ENCODE results near the gene SLC7A1.

DNA sequence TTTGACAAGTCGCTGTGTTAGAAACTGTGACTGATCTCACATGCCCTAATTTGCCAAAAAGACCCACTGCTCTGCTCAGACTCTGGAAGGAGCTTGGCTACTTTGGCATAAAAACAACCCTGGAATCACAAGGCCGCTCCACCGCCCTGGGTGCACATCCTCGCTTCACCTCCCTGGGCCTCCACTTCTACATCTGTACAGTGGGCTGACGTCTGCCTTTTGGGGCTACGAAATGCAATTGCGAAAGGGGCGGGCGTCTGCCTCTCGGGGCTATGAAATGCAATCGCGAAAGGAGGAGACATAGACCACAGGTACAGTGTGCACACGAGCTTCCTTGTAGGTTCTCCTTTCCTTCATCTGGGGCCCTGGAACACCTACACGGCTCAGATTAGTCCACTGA lies 74.2 kb downstream of the SLC7A1 start:
- TF ChIP-seq, protein P1, sequence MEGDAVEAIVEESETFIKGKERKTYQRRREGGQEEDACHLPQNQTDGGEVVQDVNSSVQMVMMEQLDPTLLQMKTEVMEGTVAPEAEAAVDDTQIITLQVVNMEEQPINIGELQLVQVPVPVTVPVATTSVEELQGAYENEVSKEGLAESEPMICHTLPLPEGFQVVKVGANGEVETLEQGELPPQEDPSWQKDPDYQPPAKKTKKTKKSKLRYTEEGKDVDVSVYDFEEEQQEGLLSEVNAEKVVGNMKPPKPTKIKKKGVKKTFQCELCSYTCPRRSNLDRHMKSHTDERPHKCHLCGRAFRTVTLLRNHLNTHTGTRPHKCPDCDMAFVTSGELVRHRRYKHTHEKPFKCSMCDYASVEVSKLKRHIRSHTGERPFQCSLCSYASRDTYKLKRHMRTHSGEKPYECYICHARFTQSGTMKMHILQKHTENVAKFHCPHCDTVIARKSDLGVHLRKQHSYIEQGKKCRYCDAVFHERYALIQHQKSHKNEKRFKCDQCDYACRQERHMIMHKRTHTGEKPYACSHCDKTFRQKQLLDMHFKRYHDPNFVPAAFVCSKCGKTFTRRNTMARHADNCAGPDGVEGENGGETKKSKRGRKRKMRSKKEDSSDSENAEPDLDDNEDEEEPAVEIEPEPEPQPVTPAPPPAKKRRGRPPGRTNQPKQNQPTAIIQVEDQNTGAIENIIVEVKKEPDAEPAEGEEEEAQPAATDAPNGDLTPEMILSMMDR (conservative IDR thresholded peaks at IDR 0.05) = no peak
- no peak for TF ChIP-seq ZFX (IDR thresholded peaks at IDR 0.05)

All from C4-2B (cell line).